Measurements from ENCODE around the gene MAFF.

- no peak for TF ChIP-seq CTCF (IDR thresholded peaks at IDR 0.05; ENCODE audit: borderline replicate concordance, extremely low read depth, low read length, poor library complexity, severe bottlenecking)
- no peak for TF ChIP-seq EZH2 (IDR thresholded peaks at IDR 0.05; ENCODE audit: borderline replicate concordance, low read depth, low read length, severe bottlenecking)
Measured at GRCh38 chr22:38228326-38228872, 26.6 kb downstream of the MAFF start.
